ENCODE data around the gene LIM2. TPM values are rescaled to one million over a fixed set of nuclear protein-coding genes. Genes with fewer than 3 reads are reported as not detected.

Gene LIM2
- total RNA-seq, 1 experiment from 2014 or later = not detected

DNA sequence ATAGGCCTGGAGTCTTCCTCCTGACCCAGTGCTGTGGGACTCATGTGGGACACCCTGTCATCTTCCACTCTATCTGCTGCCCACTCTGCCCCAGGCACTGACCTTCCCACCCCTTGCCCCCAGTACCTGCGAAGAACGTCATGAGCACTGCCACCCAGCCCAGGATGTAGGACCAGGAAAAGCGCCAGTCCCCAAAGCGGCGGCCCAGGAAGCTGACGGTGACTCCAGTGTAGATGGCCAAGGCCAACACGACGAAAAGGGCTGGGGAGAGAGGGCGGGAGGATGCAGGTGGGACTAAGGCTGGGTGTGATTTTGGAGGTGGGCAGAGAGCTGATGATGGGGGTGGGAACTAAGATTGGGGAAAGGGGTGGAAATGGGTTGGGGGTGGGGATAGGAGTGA is 7.4 kb downstream of the LIM2 start:
- Mint-ChIP-seq H3K4me3 (no peak overlapping the region), H3K36me3 (peaks cover 7% of the 10 kb centered on the region; the same call in 1 of the 2 replicates), H3K4me1 (peaks cover under 1% of the 10 kb centered on the region), H3K9me3 (peaks cover 26% of the 10 kb centered on the region), H3K27ac (no peak overlapping the region), H3K27me3 (ENCODE audit: low read depth) (peaks cover 12% of the 10 kb centered on the region)
- ChIA-PET POLR2A (no interaction called here), CTCF (no interaction called here)
- TF ChIP-seq, protein P1, sequence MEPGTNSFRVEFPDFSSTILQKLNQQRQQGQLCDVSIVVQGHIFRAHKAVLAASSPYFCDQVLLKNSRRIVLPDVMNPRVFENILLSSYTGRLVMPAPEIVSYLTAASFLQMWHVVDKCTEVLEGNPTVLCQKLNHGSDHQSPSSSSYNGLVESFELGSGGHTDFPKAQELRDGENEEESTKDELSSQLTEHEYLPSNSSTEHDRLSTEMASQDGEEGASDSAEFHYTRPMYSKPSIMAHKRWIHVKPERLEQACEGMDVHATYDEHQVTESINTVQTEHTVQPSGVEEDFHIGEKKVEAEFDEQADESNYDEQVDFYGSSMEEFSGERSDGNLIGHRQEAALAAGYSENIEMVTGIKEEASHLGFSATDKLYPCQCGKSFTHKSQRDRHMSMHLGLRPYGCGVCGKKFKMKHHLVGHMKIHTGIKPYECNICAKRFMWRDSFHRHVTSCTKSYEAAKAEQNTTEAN (CRISPR knock-in tag; IDR thresholded peaks at IDR 0.05) = no peak
- no peak for TF ChIP-seq NR1H2 (CRISPR knock-in tag; IDR thresholded peaks at IDR 0.05)
- ATAC-seq = no peak
- no peak for DNase-seq (ENCODE audit: low spot score)

DNA sequence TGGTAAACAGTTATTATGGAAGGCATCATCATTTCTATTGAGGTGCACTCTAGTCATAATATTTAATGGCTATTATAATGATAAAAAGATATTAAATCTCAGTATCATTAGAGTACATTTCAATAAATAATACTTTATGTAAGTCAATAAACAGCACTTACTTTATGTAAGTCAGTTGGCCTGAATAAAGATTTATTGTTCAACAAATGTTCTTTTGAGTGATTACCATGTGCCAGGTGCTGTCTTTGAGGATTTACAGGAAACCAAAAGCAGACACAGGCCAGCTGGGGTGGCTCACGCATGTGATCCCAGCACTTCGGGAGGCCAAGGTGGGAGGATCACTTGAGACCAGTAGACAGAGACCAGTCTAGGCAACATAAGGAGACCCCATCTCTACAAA is 10.4 kb downstream of the LIM2 start:
- peaks cover 3% of the 10 kb centered on the region for H3K4me1 Mint-ChIP-seq
- TF ChIP-seq ETV6 (CRISPR knock-in tag; IDR thresholded peaks at IDR 0.05) (no peak), CREB1 (CRISPR knock-in tag; IDR thresholded peaks at IDR 0.05) (no peak), IRF2 (CRISPR knock-in tag; IDR thresholded peaks at IDR 0.05; ENCODE audit: borderline replicate concordance, low read depth) (no peak), GTF2I (CRISPR knock-in tag; conservative IDR thresholded peaks at IDR 0.05) (no peak), KAT7 (CRISPR knock-in tag; IDR thresholded peaks at IDR 0.05; ENCODE audit: borderline replicate concordance) (no peak)
- TF ChIP-seq, protein P2, sequence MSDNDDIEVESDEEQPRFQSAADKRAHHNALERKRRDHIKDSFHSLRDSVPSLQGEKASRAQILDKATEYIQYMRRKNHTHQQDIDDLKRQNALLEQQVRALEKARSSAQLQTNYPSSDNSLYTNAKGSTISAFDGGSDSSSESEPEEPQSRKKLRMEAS (CRISPR knock-in tag; IDR thresholded peaks at IDR 0.05) = no peak
- TF ChIP-seq, protein P3, sequence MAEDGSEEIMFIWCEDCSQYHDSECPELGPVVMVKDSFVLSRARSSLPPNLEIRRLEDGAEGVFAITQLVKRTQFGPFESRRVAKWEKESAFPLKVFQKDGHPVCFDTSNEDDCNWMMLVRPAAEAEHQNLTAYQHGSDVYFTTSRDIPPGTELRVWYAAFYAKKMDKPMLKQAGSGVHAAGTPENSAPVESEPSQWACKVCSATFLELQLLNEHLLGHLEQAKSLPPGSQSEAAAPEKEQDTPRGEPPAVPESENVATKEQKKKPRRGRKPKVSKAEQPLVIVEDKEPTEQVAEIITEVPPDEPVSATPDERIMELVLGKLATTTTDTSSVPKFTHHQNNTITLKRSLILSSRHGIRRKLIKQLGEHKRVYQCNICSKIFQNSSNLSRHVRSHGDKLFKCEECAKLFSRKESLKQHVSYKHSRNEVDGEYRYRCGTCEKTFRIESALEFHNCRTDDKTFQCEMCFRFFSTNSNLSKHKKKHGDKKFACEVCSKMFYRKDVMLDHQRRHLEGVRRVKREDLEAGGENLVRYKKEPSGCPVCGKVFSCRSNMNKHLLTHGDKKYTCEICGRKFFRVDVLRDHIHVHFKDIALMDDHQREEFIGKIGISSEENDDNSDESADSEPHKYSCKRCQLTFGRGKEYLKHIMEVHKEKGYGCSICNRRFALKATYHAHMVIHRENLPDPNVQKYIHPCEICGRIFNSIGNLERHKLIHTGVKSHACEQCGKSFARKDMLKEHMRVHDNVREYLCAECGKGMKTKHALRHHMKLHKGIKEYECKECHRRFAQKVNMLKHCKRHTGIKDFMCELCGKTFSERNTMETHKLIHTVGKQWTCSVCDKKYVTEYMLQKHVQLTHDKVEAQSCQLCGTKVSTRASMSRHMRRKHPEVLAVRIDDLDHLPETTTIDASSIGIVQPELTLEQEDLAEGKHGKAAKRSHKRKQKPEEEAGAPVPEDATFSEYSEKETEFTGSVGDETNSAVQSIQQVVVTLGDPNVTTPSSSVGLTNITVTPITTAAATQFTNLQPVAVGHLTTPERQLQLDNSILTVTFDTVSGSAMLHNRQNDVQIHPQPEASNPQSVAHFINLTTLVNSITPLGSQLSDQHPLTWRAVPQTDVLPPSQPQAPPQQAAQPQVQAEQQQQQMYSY (CRISPR knock-in tag; IDR thresholded peaks at IDR 0.05) = no peak
- TF ChIP-seq, protein P4, sequence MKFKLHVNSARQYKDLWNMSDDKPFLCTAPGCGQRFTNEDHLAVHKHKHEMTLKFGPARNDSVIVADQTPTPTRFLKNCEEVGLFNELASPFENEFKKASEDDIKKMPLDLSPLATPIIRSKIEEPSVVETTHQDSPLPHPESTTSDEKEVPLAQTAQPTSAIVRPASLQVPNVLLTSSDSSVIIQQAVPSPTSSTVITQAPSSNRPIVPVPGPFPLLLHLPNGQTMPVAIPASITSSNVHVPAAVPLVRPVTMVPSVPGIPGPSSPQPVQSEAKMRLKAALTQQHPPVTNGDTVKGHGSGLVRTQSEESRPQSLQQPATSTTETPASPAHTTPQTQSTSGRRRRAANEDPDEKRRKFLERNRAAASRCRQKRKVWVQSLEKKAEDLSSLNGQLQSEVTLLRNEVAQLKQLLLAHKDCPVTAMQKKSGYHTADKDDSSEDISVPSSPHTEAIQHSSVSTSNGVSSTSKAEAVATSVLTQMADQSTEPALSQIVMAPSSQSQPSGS (CRISPR knock-in tag; IDR thresholded peaks at IDR 0.05; ENCODE audit: borderline replicate concordance, low read depth) = no peak
- peaks cover 7% of the 10 kb centered on the region; the same call in 1 of the 2 replicates for H3K36me3 Mint-ChIP-seq

DNA sequence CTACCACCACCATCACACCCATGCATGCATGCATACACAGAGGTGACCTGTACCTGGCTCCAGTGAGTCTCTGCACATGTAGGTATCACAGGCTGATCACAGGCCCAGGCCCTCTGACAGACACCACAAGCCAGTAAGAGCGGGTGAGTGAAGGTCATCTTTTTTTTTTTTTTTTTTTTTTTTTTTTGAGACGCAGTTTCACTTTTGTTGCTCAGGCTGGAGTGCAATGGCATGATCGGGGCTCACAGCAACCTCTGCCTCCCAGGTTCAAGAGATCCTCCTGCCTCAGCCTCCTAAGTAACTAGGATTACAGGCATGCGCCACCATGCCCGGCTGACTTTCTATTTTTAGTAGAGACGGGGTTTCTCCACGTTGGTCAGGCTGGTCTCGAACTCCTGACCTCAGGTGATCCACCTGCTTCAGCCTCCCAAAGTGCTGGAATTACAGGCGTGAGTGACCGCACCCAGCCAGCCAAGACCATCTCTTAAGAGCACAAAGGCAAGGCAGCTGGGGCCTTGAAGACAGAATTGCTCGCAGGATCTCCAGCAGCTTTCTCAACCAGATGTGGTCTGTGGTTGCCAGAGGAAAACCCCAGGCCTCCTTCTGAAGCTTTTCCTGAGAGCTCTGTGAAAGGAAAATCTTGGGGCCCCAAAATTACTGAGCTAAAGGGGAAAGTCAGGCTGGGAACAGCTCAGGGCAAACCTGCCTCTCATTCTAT is 12.1 kb downstream of the LIM2 start:
- ATAC-seq = no peak

More for the DNA sequence above, 10.4 kb downstream of the LIM2 start:
- ChIA-PET POLR2A (no interaction called here), CTCF (no interaction called here)
- H3K9me3 Mint-ChIP-seq = peaks cover 23% of the 10 kb centered on the region
- H3K27ac Mint-ChIP-seq = no peak overlapping the region
- ATAC-seq = no peak
- H3K27me3 Mint-ChIP-seq (ENCODE audit: low read depth) = peaks cover 22% of the 10 kb centered on the region
- H3K4me3 Mint-ChIP-seq = no peak overlapping the region
- DNase-seq (ENCODE audit: low spot score) = no peak

More for the DNA sequence above, 12.1 kb downstream of the LIM2 start:
- peak overlapping the region; percentile 79; the same call in 1 of the 2 replicates for H3K27ac Mint-ChIP-seq
- ChIA-PET POLR2A (no interaction called here), CTCF (interaction anchor here (1.5 kb wide), 1 partner anchor 15 kb away, joined by 4 read pairs; the partner anchor contains the start of gene C19orf84)
- no peaks in the 10 kb centered on the region for H3K36me3 Mint-ChIP-seq
- peaks cover 3% of the 10 kb centered on the region for H3K4me1 Mint-ChIP-seq
- H3K27me3 Mint-ChIP-seq (ENCODE audit: low read depth) = peaks cover 30% of the 10 kb centered on the region
- peaks cover 7% of the 10 kb centered on the region for H3K9me3 Mint-ChIP-seq
- TF ChIP-seq ZBTB21 (CRISPR knock-in tag; IDR thresholded peaks at IDR 0.05; ENCODE audit: borderline replicate concordance) (no peak), ETV6 (CRISPR knock-in tag; IDR thresholded peaks at IDR 0.05) (no peak), TEAD1 (CRISPR knock-in tag; IDR thresholded peaks at IDR 0.05) (no peak), ZNF263 (CRISPR knock-in tag; IDR thresholded peaks at IDR 0.05; ENCODE audit: low read depth) (no peak), RELA (CRISPR knock-in tag; IDR thresholded peaks at IDR 0.05; ENCODE audit: borderline replicate concordance) (no peak)
- TF ChIP-seq, protein P5, sequence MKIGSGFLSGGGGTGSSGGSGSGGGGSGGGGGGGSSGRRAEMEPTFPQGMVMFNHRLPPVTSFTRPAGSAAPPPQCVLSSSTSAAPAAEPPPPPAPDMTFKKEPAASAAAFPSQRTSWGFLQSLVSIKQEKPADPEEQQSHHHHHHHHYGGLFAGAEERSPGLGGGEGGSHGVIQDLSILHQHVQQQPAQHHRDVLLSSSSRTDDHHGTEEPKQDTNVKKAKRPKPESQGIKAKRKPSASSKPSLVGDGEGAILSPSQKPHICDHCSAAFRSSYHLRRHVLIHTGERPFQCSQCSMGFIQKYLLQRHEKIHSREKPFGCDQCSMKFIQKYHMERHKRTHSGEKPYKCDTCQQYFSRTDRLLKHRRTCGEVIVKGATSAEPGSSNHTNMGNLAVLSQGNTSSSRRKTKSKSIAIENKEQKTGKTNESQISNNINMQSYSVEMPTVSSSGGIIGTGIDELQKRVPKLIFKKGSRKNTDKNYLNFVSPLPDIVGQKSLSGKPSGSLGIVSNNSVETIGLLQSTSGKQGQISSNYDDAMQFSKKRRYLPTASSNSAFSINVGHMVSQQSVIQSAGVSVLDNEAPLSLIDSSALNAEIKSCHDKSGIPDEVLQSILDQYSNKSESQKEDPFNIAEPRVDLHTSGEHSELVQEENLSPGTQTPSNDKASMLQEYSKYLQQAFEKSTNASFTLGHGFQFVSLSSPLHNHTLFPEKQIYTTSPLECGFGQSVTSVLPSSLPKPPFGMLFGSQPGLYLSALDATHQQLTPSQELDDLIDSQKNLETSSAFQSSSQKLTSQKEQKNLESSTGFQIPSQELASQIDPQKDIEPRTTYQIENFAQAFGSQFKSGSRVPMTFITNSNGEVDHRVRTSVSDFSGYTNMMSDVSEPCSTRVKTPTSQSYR (CRISPR knock-in tag; IDR thresholded peaks at IDR 0.05) = no peak
- TF ChIP-seq, protein P6, sequence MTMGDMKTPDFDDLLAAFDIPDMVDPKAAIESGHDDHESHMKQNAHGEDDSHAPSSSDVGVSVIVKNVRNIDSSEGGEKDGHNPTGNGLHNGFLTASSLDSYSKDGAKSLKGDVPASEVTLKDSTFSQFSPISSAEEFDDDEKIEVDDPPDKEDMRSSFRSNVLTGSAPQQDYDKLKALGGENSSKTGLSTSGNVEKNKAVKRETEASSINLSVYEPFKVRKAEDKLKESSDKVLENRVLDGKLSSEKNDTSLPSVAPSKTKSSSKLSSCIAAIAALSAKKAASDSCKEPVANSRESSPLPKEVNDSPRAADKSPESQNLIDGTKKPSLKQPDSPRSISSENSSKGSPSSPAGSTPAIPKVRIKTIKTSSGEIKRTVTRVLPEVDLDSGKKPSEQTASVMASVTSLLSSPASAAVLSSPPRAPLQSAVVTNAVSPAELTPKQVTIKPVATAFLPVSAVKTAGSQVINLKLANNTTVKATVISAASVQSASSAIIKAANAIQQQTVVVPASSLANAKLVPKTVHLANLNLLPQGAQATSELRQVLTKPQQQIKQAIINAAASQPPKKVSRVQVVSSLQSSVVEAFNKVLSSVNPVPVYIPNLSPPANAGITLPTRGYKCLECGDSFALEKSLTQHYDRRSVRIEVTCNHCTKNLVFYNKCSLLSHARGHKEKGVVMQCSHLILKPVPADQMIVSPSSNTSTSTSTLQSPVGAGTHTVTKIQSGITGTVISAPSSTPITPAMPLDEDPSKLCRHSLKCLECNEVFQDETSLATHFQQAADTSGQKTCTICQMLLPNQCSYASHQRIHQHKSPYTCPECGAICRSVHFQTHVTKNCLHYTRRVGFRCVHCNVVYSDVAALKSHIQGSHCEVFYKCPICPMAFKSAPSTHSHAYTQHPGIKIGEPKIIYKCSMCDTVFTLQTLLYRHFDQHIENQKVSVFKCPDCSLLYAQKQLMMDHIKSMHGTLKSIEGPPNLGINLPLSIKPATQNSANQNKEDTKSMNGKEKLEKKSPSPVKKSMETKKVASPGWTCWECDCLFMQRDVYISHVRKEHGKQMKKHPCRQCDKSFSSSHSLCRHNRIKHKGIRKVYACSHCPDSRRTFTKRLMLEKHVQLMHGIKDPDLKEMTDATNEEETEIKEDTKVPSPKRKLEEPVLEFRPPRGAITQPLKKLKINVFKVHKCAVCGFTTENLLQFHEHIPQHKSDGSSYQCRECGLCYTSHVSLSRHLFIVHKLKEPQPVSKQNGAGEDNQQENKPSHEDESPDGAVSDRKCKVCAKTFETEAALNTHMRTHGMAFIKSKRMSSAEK (CRISPR knock-in tag; IDR thresholded peaks at IDR 0.05; ENCODE audit: borderline replicate concordance) = no peak
- H3K4me3 Mint-ChIP-seq = no peak overlapping the region
- no peak for DNase-seq (ENCODE audit: low spot score)

Measured in WTC11 (cell line).